ENCODE measurements around the gene ABAT. TPM values are rescaled to one million over a fixed set of nuclear protein-coding genes. Genes with fewer than 3 reads are reported as not detected.
A peak's percentile ranks its signal among the peaks of the same experiment; 100 is the strongest.

ABAT gene
- total RNA-seq, 6 experiments from 2014 or later, result 160 to 378 (median 305) TPM

GRCh38 chr16:8795091-8795490, 120.7 kb downstream of the ABAT start:
- intact Hi-C loops (cut with DNase I), result no loop called here
- no peak for TF ChIP-seq POLR2A (IDR thresholded peaks at IDR 0.05)
- TF ChIP-seq CTCF (IDR thresholded peaks at IDR 0.05), result peak in 2 of 4 donors; percentile 32 to 38
- peaks cover 0 to 45% (median 14%) of the 10 kb centered on the region in 4 donors for H3K4me1 ChIP-seq

GRCh38 chr16:8795818-8796217, 121.4 kb downstream of the ABAT start:
- no peaks in the 10 kb centered on the region for H3K27me3 ChIP-seq
- H3K36me3 ChIP-seq, result no peaks in the 10 kb centered on the region
- H3K4me1 ChIP-seq, result peaks cover 0 to 52% (median 15%) of the 10 kb centered on the region in 4 donors
- ATAC-seq (no peak), DNase-seq (no peak)
- WGBS (ENCODE audit: insufficient coverage, low coverage, low lambda C conversion rate, missing lambda C conversion rate), result 90% methylated on average over 8 of the region's 10 CpGs
- no peaks in the 10 kb centered on the region for H3K9me3 ChIP-seq
- TF ChIP-seq CTCF (IDR thresholded peaks at IDR 0.05) (no peak), POLR2A (IDR thresholded peaks at IDR 0.05) (no peak)
- peak overlapping the region in 2 of 3 donors; percentile 9 to 91 for H3K27ac ChIP-seq
- intact Hi-C loops (cut with DNase I), result no loop called here
- no peak overlapping the region for H3K4me3 ChIP-seq

More at GRCh38 chr16:8795091-8795490, 120.7 kb downstream of the ABAT start:
- Histone ChIP-seq H3K36me3 (no peaks in the 10 kb centered on the region), H3K27me3 (no peaks in the 10 kb centered on the region), H3K4me3 (no peak overlapping the region), H3K27ac (peak overlapping the region in 2 of 3 donors; percentile 78 to 91), H3K9me3 (no peaks in the 10 kb centered on the region)
- DNase-seq (no peak), ATAC-seq (peak in 3 of 4 donors; percentile 11 to 13 (median 12))
- 81% methylated on average over 7 of the region's 8 CpGs for WGBS (ENCODE audit: insufficient coverage, low coverage, low lambda C conversion rate, missing lambda C conversion rate)

- whole genome bisulfite sequencing (ENCODE audit: insufficient coverage, low coverage, low lambda C conversion rate, missing lambda C conversion rate), result 30% methylated on average over 13 of the region's 14 CpGs
- Histone ChIP-seq H3K9me3 (no peaks in the 10 kb centered on the region), H3K27me3 (no peaks in the 10 kb centered on the region), H3K4me3 (peak overlapping the region; percentile 87 to 100 (median 99)), H3K4me1 (peaks cover 0 to 61% (median 15%) of the 10 kb centered on the region in 4 donors), H3K27ac (peak overlapping the region; percentile 31 to 82 (median 52)), H3K36me3 (peaks cover 0 to 7% (median 0%) of the 10 kb centered on the region in 4 donors)
- TF ChIP-seq POLR2A (IDR thresholded peaks at IDR 0.05) (no peak), CTCF (IDR thresholded peaks at IDR 0.05) (no peak)
- intact Hi-C loops (cut with DNase I), result no loop called here
- no peak for ATAC-seq
- DNase-seq, result no peak
Observed at GRCh38 chr16:8796469-8797363, 122.3 kb downstream of the ABAT start.

- peaks cover 0 to 15% (median 6%) of the 10 kb centered on the region in 4 donors for H3K36me3 ChIP-seq
- DNase-seq (peak; percentile 97 to 98 (median 98)), ATAC-seq (peak; percentile 88 to 96 (median 94))
- H3K27me3 ChIP-seq, result no peaks in the 10 kb centered on the region
- H3K4me3 ChIP-seq, result peak within 1 kb of the TSS; percentile 87 to 100 (median 99)
- whole genome bisulfite sequencing (ENCODE audit: insufficient coverage, low coverage, low lambda C conversion rate, missing lambda C conversion rate), result 0% methylated on average over 20 of the region's 61 CpGs
- no peak for TF ChIP-seq CTCF (IDR thresholded peaks at IDR 0.05)
- TF ChIP-seq POLR2A (IDR thresholded peaks at IDR 0.05), result peak; percentile 57
- intact Hi-C loops (cut with DNase I), result no loop called here
- H3K9me3 ChIP-seq, result no peaks in the 10 kb centered on the region
- peak within 1 kb of the TSS; percentile 79 to 82 (median 82) for H3K27ac ChIP-seq
- H3K4me1 ChIP-seq, result peaks cover 0 to 63% (median 15%) of the 10 kb centered on the region in 4 donors
Observed at GRCh38 chr16:8797364-8798173, 123.2 kb downstream of the ABAT start, which contains the start of the genes PMM2 and TMEM186. TSS of gene PMM2 (plus strand) at chr16:8797839. CDS start at chr16:8797883, 44 bp downstream. TSS of gene TMEM186 (minus strand) at chr16:8797639. CDS start at chr16:8797614, 25 bp downstream.

Data from right lobe of liver (tissue), 6 donors.